K562 (cell line): ENCODE results near the gene PWWP2A. TPM values are rescaled to one million over a fixed set of nuclear protein-coding genes. Genes with fewer than 3 reads are reported as not detected.

Experiments
- ARID2 ChIP-seq: fragments of 450-650 bp; IDR thresholded peaks from 2 replicates; pipeline ENCODE4 v1.6.1; 2017; ENCODE audit warnings: antibody characterized with exemption, mild to moderate bottlenecking
- BACH1 ChIP-seq: fragments of 200-800 bp; sonication (Bioruptor generic); IDR thresholded peaks from 2 replicates; pipeline ENCODE4 v1.6.1; 2016; ENCODE audit warnings: missing genetic modification characterization, missing compliant biosample characterization
- BHLHE40 ChIP-seq: IDR thresholded peaks from 2 replicates; pipeline ENCODE4 v1.6.1; 2011; ENCODE audit warnings: low read length, improper control_type of control experiment
- BRCA1 ChIP-seq, 2 experiments: fragments of 450-650 bp in 1 of 2; sonication (generic) in 1 of 2; formaldehyde crosslinking in 1 of 2; IDR thresholded peaks; 2 replicates each; pipeline versions ENCODE4 v1.5.0 to v1.6.1; 2017 to 2020; ENCODE audit warnings: mild to moderate bottlenecking in 1 of 2, missing genetic modification reagents in 1 of 2
- CEBPB ChIP-seq: fragments of 450-650 bp; IDR thresholded peaks from 2 replicates; pipeline ENCODE4 v1.6.1; 2016; ENCODE audit warnings: missing genetic modification characterization, missing compliant biosample characterization
- NR3C1 ChIP-seq: sonication (generic); formaldehyde crosslinking; IDR thresholded peaks from 2 replicates; pipeline ENCODE4 v1.8.1; 2022; ENCODE audit warnings: missing genetic modification reagents
- SAFB2 ChIP-seq: fragments of 200-400 bp; formaldehyde crosslinking; IDR thresholded peaks from 2 replicates; pipeline ENCODE4 v1.6.1; 2018; ENCODE audit warnings: borderline replicate concordance, low read length, low read depth, moderate library complexity; ENCODE audit not compliant: severe bottlenecking
- SP2 ChIP-seq: IDR thresholded peaks from 2 replicates; pipeline ENCODE4 v1.6.1; 2011; ENCODE audit warnings: mild to moderate bottlenecking, low read depth, low read length, moderate library complexity; ENCODE audit not compliant: poor library complexity, severe bottlenecking; ENCODE audit errors: extremely low read depth
- ZBTB49 ChIP-seq: sonication (generic); formaldehyde crosslinking; IDR thresholded peaks from 2 replicates; pipeline ENCODE4 v1.8.0; 2022; ENCODE audit warnings: missing genetic modification reagents, mild to moderate bottlenecking, borderline replicate concordance
- ZNF175 ChIP-seq: fragments of 200-800 bp; sonication (Bioruptor generic); IDR thresholded peaks from 2 replicates; pipeline ENCODE4 v1.6.1; 2016; ENCODE audit warnings: low read depth, mild to moderate bottlenecking, missing genetic modification characterization, missing compliant biosample characterization
- polyA plus RNA-seq, 8 experiments: library from polyadenylated mRNA; depleted of rRNA in 4 of 8; stranded (reverse) in 5 of 8; unstranded in 3 of 8; fragments of >200 nt; fragmentation: Nextera tagmentation in 2 of 8; fragmentation: Illumina TruSeq in 1 of 8; extraction: Ambion mirVana in 2 of 8; extraction: Trizol in 1 of 8; gene quantifications; 2 replicates each; pipeline versions ENCODE4 v1.2.1 to v1.2.3, GENCODE V29; 2011 to 2014; ENCODE audit warnings: inconsistent platforms in 1 of 8, missing spikeins in 1 of 8
- total RNA-seq, 7 experiments: library from RNA; depleted of rRNA in 6 of 7; stranded (reverse); fragments of >200 nt in 6 of 7; fragmentation: Illumina TruSeq in 2 of 7; extraction: Trizol in 2 of 7; gene quantifications; 2 replicates each; pipeline versions ENCODE4 v1.2.1 to v1.2.3, GENCODE V29; 2011 to 2021; ENCODE audit warnings: low replicate concordance in 1 of 7
- TF ChIP-seq, protein P1 (sequence below): fragments of 250-450 bp; sonication (Bioruptor Pico); IDR thresholded peaks from 2 replicates; pipeline ENCODE4 v1.4.0; 2020; ENCODE audit warnings: mild to moderate bottlenecking, moderate library complexity
- TF ChIP-seq, protein P2 (sequence below): fragments of 450-650 bp; formaldehyde crosslinking; IDR thresholded peaks from 2 replicates; pipeline ENCODE4 v1.4.0; 2020; ENCODE audit warnings: mild to moderate bottlenecking, mixed read lengths
- TF ChIP-seq, protein P3 (sequence below): sonication (generic); formaldehyde crosslinking; IDR thresholded peaks from 2 replicates; pipeline ENCODE4 v1.8.1; 2023; ENCODE audit warnings: mild to moderate bottlenecking, missing genetic modification reagents

PWWP2A gene
- total and polyA plus RNA-seq, 9 of the 15 experiments (the other 6 are each of a cell fraction or from before 2014, with no cell fraction given): 2.7 to 26.3 (median 14.6) TPM

DNA sequence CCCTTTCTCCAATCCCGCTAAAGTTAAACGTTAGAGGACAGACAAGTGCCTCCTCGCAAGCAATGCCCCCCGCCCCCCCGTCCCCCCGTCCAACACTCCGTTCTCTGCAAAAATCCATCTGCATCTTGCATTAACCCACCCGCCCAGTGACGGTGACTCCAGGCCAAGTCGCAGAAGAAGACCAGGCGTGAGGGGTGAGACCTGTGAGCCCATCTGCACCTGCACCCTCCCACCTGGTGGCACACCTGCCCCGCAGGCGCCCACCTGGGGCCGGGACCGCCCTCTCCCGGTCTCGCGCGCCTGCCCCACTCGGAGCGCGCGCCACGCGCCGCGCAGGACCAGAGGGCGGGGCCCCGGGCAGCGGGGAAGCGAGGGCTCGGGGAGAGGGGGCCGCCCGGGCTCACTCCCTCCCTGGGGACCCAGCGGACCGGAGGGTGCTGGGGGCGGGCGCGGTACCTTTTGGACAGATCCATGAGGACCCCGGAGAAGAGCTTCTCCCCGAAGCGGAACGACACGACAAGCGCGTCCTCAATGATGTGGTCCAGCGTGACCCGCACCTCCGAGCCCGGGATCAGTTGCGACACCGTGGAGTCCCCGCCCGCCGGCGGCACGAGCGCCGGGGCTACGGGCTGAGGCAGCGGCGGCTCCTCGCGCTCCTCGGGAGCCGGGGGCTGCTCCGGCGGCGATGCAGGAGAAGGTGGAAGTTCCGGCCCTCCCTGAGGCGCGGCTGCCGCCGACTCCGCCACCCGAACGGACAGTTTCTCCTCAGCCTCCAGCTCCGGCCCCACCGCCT lies 705 bp downstream of the PWWP2A start (continued):
- TF ChIP-seq SP2: no peak
- TF ChIP-seq BRCA1 (IDR thresholded peaks at IDR 0.05): no peak
- TF ChIP-seq BRCA1 (CRISPR knock-in tag; IDR thresholded peaks at IDR 0.05): peak; percentile 82; the same call in 1 of the 2 replicates
- TF ChIP-seq, protein P1, sequence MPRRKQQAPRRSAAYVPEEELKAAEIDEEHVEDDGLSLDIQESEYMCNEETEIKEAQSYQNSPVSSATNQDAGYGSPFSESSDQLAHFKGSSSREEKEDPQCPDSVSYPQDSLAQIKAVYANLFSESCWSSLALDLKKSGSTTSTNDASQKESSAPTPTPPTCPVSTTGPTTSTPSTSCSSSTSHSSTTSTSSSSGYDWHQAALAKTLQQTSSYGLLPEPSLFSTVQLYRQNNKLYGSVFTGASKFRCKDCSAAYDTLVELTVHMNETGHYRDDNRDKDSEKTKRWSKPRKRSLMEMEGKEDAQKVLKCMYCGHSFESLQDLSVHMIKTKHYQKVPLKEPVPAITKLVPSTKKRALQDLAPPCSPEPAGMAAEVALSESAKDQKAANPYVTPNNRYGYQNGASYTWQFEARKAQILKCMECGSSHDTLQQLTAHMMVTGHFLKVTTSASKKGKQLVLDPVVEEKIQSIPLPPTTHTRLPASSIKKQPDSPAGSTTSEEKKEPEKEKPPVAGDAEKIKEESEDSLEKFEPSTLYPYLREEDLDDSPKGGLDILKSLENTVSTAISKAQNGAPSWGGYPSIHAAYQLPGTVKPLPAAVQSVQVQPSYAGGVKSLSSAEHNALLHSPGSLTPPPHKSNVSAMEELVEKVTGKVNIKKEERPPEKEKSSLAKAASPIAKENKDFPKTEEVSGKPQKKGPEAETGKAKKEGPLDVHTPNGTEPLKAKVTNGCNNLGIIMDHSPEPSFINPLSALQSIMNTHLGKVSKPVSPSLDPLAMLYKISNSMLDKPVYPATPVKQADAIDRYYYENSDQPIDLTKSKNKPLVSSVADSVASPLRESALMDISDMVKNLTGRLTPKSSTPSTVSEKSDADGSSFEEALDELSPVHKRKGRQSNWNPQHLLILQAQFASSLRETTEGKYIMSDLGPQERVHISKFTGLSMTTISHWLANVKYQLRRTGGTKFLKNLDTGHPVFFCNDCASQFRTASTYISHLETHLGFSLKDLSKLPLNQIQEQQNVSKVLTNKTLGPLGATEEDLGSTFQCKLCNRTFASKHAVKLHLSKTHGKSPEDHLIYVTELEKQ: no peak
- no peak for TF ChIP-seq SAFB2
- TF ChIP-seq, protein P2, sequence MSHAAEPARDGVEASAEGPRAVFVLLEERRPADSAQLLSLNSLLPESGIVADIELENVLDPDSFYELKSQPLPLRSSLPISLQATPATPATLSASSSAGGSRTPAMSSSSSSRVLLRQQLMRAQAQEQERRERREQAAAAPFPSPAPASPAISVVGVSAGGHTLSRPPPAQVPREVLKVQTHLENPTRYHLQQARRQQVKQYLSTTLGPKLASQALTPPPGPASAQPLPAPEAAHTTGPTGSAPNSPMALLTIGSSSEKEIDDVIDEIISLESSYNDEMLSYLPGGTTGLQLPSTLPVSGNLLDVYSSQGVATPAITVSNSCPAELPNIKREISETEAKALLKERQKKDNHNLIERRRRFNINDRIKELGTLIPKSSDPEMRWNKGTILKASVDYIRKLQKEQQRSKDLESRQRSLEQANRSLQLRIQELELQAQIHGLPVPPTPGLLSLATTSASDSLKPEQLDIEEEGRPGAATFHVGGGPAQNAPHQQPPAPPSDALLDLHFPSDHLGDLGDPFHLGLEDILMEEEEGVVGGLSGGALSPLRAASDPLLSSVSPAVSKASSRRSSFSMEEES (CRISPR knock-in tag): no peak
- TF ChIP-seq ZBTB49 (CRISPR knock-in tag): no peak
- TF ChIP-seq BACH1: no peak
- TF ChIP-seq ARID2: no peak
- 0 out of 2 replicates have a peak, but pooled peaks have one; percentile 27 for TF ChIP-seq NR3C1 (CRISPR knock-in tag)
- TF ChIP-seq BHLHE40: peak; percentile 63
- no peak for TF ChIP-seq ZNF175 (CRISPR knock-in tag)
- TF ChIP-seq, protein P3, sequence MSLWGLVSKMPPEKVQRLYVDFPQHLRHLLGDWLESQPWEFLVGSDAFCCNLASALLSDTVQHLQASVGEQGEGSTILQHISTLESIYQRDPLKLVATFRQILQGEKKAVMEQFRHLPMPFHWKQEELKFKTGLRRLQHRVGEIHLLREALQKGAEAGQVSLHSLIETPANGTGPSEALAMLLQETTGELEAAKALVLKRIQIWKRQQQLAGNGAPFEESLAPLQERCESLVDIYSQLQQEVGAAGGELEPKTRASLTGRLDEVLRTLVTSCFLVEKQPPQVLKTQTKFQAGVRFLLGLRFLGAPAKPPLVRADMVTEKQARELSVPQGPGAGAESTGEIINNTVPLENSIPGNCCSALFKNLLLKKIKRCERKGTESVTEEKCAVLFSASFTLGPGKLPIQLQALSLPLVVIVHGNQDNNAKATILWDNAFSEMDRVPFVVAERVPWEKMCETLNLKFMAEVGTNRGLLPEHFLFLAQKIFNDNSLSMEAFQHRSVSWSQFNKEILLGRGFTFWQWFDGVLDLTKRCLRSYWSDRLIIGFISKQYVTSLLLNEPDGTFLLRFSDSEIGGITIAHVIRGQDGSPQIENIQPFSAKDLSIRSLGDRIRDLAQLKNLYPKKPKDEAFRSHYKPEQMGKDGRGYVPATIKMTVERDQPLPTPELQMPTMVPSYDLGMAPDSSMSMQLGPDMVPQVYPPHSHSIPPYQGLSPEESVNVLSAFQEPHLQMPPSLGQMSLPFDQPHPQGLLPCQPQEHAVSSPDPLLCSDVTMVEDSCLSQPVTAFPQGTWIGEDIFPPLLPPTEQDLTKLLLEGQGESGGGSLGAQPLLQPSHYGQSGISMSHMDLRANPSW (CRISPR knock-in tag): no peak
- TF ChIP-seq CEBPB (tag): peak; percentile 90
